HG03571 (cell line): ENCODE results near the gene PARS2.

Experiments
- ATAC-seq: cut with Tn5 transposase; IDR thresholded peaks from one replicate; pipeline ENCODE4 v1.9.1; 2021; ENCODE audit not compliant: unreplicated experiment

PARS2 gene

DNA sequence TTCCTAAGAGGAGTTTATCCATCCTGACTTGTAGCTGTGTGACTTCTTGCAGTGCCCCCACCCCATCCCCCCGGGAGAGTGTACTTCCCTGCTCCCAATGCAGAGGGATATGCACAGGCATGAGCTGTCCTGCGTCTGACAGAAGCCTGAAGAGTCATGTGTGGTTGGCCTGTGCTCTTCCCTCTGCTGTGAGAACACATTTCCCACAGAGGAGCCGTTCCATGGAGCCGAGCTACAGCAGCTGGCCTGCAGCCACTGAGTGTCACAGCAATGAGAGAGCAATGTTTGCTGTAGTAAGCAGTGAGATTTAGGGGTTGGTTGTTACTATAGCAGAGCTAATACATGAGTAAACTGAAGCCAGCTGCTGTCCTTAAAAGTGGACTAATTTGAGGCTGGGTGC is 22.0 kb downstream of the PARS2 start:
- ATAC-seq = no peak

DNA sequence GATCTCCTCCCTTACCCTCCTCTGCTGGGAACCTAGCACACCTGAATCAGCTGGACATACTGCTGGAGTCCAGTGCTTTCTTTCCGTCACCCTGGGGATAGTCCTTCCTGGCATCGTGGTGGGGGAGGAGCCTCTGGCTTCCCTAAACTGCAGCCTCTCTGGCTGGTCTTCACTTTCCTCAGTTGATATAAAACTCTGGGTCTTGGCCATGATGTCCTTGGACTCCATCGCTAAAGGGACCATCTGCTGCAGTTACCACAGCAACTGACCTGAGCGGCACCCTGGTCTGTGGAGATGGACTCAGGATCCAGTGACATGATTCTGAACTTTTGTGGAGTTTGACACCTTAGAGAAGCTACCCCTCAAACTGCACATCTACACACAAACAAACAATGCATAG is 22.8 kb downstream of the PARS2 start:
- no peak for ATAC-seq

GRCh38 chr1:54738244-54738643 is 26.1 kb downstream of the PARS2 start:
- no peak for ATAC-seq

- ATAC-seq = no peak
These were observed 27.6 kb downstream of the PARS2 start for GRCh38 chr1:54736685-54737084.

GRCh38 chr1:54728027-54728426 is 36.3 kb downstream of the PARS2 start:
- ATAC-seq = no peak

DNA sequence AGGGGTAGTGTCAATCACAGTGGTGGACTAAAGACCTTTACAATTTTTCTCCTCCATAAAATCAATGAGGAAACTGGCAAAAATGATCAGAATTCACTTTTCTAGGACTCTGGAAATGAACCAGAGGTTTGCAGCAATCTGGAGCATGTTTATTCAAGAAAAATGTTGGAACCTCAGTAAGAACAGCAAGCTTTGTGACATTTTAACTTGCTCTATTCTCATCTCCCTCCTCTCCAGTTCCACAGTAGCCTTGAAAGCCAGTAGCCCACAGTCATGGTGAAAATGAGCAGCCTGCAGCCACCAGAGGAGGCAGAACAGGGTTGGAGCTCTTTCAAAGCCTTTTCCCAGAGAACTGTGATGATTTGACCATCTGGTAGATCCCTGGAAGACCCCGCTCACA is 39.6 kb downstream of the PARS2 start:
- no peak for ATAC-seq

DNA sequence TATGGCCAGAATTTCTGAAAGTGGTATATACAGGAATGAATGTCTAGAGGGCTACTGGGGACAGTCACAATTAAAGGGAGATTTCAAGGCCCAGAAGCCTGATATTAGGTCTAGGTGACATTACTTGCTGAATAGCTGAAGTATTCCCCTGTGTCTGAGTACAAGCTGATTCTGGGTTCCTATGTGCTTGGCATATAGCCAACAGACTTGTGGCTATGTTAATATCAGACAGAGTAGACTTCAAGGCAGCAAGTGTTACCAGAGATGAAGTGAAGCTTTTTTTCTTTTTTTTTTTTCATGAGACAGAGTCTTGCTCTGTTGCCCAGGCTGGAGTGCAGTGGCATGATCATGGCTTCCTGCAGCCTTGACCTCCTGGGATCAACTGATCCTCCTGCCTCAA is 40.3 kb downstream of the PARS2 start:
- ATAC-seq = no peak

GRCh38 chr1:54721719-54722118 is 42.6 kb downstream of the PARS2 start:
- ATAC-seq = no peak

DNA sequence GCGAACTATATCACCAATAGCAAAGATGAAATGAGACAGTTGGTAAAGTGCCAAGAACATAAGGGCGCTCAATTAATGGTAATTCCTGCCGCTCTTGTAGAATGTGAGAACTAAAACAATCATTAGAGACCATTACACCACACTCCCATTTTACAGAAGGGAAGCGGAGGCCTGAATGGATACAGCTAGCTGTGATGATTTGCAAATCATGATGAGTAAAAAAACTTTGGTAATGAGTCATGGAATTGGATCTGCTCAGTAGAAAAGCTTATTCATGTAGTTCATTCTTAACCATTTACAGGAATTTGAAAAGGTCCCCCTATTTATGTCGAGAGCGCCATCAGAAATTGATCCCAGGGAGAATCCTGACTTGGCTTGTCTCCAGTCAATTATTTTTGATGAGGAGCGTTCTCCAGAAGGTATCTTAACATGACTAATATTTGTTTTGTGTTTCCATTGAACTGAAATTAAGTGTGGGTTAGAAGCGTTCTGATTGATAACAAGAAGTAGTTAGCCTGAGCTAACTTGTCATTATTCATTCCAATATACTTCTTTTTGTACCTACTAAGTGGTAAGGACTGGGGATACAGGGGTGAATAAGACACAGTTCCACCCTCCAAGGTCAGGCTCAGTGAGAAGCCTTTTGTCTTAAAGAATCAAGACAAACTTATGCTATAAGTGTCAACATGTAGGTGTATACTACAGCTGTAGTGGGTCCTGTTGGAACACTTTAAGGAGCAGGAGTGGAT is 47.9 kb downstream of the PARS2 start:
- no peak for ATAC-seq

- ATAC-seq = peak; percentile 96
These were observed 48.6 kb downstream of the PARS2 start, which contains the start of gene TTC4 for GRCh38 chr1:54715493-54716298. Gene TTC4 (plus strand): TSS chr1:54715861. CDS start chr1:54715909, 48 bp downstream.

- no peak for ATAC-seq
These were observed 49.3 kb downstream of the PARS2 start for GRCh38 chr1:54714881-54715492.

DNA sequence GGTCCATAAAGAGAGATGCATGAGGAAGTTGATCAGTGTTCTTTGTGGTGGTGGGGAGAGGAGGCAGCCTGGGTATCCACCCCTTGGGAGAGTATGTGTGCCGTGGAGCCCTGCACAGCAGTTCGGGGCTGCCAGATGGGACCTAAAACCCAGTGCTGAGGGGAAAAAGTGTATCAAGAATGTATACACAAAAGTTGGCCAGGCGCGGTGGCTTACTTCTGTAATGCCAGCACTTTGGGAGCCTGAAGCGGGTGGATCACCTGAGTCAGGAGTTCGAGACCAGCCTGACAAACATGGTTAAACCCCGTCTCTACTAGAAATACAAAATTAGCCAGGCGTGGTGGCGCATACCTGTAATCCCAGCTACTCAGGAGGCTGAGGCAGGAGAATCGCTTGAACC is 52.8 kb downstream of the PARS2 start:
- no peak for ATAC-seq

- ATAC-seq = no peak
These were observed 53.5 kb downstream of the PARS2 start for GRCh38 chr1:54710841-54711240.

- no peak for ATAC-seq
These were observed 53.9 kb downstream of the PARS2 start for GRCh38 chr1:54710434-54710833.

DNA sequence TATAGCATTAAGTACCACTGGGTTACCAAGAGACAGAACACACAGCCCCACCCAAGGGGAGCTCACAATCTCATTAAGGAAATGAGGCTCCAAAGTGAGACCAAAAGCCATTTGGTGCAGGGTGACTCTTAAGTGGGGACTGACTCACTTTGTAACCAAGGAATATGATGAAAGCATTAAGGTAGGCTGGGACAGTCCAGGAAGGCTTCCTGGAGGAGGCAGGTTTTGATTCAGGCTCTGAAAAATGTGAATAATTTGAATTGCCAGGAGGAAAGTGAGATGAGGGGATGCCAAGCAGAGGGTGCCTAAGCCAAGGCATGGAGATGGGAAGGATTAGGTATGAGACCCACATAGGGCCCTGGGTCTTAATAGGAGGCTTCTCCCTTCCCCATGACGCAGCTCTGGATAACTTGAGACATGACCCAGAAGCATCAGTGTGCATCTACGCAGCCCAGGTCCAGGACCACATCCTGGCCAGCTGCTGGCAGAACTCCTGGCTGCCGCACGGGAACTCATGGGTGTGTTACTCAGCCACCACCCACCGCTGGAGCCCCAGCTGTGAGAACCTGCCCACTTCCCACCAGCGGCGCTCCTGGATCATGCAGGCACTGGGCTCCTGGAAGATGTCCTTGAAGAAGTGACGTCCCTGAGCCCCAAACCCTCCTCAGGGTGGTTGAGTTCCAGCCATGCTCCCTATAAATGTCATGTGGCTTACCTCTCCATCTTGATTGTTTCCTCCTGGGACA is 54.6 kb downstream of the PARS2 start:
- no peak for ATAC-seq

DNA sequence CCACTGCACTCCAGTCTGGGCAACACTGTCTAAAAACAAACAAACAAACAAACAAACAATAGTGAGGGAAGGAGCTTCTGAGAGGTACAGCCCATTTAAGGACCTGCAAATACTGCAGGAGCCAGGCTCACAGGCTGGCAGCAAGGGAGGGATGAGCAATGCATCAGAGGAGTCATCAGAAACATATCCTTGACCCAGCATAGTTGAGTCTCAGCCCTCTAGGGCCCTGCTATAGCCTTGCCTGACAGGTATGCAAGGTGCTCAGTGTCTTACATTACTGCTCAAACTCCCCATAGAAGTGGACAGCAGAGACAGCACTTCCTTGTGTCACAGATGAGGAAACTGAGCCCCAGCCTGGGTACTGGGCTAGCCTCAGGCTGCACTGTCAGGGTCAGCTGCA is 55.9 kb downstream of the PARS2 start:
- ATAC-seq = no peak
